Suppressor macrophage treated with lipopolysaccharide for 4 hours (primary cell): ENCODE results near the gene DHX57.

Source experiments
- DNase-seq: peaks from one replicate; pipeline ENCODE4 v3.0.0-alpha.2; 2020

DHX57 gene

DNA sequence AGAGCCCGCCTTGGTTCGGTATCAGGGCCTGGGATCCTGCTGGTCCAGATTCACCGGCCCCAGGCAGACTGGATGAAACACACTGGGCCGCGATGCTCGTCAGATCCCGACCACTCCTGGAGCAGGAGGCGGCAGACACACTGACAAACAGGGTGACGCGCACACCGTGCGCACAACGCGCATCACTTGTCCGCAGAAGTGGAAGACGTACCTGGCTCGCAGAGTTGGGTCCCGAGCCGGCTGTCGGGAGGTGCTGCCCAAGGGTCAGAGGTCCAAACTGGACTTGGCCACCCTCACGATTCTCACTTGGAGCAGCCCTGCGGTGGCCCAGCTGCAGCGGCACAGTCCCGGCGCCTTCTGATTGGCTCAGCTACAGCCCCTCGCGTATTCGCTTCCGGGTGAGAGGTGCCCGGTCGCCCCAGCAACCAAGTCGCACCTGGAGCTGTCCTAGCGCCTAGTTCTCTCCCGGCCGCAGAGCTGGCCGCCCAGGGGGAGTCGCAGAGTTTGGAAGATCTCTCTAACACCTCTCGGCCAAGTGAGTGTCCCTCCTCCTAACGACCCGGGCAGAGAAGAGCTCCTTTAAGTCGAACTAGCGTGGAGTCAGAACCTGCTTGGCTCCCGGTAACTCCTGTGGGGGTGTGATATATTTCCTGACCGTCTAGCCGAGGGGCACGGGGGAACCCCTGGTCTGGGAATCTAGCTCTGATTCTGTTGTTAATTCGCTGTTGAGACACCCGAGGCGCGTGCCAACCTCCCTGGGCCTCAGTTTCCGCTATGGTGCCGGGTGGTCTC, at the start of gene DHX57, which contains the start of gene MORN2:
TSS of gene DHX57 (minus strand) at position 359 of the 792 bp plus-strand sequence. CDS start 7,529 bp downstream, outside the sequence.
TSS of gene MORN2 (plus strand) at position 401 of the 792 bp plus-strand sequence.
- DNase-seq: peak; percentile 82

GRCh38 chr2:38922902-38923301, 47.2 kb upstream of the DHX57 start:
- no peak for DNase-seq

DNA sequence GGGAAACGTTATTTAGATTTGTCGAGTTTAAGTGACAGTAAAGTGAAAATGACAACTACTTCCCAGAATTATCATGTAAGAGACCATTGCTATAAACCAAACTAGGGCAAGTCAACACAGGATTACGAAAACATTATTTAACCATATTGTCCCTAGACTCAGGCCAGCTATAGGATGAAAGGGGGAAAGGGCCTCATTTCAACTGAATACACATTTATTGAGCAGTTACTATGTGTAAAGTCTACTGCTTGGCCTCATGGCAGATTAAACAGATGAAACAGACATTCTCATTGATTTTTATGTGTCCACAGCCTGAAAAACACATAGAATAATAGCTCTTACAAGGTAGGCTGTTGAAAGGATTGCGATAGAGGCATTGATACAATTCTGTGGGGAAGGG, 46.7 kb upstream of the DHX57 start:
- no peak for DNase-seq

DNA sequence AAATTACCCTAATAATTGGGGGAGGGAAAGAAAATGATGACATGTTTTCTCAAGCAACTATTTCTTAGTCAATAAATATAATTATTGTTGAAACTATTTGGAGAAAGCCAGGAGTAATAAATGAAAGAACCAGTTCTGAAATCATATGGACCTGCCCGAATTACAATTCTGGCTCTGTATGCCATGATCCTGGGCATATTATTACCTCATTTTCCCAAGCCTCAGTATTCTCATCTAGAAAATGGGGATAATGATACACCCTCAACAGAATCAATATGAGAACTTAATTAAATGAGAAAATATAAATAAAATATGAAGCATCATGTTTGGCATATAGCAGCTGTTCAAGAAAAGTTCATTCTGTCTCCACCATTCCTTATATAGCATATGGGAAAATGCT, 36.9 kb upstream of the DHX57 start:
- no peak for DNase-seq

GRCh38 chr2:38911191-38911590, 35.5 kb upstream of the DHX57 start:
- no peak for DNase-seq

- DNase-seq: no peak
Observed at GRCh38 chr2:38909872-38910271, 34.1 kb upstream of the DHX57 start.

DNA sequence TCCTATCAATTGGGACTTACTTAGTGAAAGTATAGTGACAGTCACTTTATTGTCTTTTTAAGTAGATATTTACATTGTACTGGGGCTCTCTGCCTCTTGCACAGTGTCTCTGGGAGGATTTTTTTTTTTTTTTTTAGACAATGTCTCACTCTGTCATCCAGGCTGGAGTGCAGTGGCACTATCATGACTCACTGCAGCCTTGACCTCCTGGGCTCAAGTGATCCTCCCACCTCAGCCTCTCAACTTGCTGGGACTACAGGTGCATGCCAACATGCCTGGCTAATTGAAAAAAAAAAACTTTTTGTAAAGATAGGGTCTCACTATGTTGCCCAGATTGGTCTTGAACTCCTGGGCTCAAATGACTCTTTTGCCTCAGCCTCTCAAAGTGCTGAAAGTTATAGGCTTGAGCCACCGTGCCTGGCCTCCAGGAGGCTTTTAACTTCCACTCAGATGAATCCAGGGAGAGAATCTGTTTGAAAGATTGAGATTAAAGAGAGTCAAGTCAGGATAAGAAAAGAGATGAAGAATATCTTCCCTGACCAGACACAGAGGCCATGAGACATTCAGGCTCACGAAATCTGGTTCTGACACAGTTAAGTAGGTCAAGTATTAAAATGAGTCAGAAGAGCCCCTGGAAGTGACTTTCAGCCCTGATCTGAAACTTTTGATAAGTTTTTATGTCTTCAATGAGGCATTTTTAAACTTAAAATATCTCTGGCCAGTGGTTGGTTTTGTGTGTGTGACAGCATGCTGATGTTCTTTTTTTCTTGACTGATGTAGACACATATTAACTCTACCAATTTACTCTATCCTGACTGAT, 32.2 kb upstream of the DHX57 start:
- DNase-seq: no peak

DNA sequence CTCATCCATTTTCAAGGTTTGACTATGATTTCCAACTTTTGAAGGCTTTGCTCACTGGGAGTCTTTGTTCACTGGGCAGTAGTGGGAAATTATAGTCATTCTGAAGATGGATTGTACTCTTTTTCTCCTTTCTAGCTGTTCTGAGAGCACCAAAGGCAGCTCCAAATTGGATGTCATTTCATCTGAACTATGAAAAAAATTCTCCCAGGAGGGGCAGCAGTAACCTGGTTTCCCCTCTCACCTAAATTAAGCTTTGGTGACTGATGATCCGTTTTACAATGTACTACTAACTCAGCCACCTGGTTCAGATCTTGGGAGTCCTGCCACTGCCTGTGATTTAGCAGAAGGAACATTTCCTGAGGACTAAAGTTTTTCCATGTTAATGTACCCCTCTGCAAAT, 31.5 kb upstream of the DHX57 start:
- DNase-seq: no peak

DNA sequence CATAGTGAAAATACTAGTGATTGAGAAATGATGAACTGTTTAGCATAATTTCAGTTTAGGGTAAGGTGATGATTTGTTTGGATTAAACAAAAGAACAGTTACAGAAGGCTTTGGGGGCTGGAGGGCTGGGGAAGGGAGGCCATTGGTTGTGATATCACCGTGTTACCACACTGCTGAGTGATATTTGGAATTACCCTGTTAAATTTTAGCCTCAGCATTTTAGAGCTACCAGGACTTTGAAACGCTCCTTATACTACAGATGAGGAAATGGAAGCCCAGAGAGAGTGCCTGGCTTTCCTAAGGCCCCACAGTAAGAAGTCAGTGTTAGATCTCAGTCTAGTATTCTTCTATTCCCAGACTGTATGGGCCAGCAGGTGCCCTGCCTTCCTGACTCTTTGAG, 29.5 kb upstream of the DHX57 start:
- peak; percentile 13 for DNase-seq

- no peak for DNase-seq
Observed at GRCh38 chr2:38900726-38901125, 25.0 kb upstream of the DHX57 start.

DNA sequence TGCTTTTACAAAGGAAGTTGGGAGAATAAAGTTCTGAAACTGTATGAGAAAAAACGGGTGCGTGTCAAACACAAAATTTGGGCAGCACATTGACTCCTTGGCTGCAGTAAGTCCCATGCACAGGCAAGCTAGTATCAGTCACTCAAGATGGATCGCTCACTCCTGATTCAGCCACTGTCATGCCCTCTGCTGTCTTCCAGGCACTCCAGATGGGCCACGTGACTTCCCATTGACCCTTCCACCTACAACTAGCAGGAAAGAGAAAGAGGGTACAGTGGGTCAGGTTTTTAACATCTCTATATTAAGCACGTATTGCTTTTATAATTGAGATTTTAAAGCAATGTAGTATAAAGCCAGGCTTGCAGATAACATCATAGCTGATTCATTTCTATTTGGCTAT, 22.5 kb upstream of the DHX57 start:
- no peak for DNase-seq

DNA sequence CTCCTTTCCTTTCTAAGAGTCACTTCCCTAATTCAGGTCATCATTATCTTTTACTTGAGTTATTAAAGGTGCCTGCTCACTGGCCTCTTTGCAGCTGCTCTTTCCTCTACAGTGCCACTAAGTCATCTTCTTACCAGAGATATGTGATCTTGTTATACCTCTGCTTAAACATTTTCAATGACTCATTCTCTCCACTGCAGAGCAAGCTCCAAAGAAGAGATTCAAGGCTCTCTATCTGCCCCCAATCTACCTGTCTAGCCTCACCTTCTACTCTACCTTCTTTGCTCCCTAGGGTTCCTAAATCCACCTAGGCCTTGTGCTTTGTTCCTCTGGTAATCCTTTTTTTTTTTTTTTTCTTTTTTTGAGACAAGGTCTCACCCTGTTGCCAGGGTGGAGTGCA, 17.1 kb upstream of the DHX57 start:
- DNase-seq: no peak

DNA sequence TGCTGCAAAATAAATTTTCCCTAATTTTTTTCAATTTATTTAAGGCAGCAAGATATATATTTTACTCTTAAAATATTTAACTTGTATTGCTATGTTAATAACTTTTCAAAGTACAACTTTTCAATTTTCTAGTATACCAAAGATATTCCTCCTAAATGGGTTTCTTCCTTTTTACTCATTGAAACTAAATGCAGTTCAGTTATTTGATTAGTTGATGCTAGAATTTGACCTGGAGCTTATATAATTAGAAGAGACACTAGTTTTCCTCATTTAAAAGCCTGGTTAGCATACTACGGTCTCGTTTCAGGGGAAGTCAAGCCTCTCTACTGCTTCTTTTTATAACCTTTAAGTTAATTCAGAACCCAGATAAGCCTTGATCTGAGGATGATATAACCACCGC, 13.8 kb upstream of the DHX57 start, which contains the start of gene ARHGEF33:
TSS of gene ARHGEF33 (plus strand) at position 301 of the 400 bp plus-strand sequence. CDS start 29,573 bp downstream, outside the sequence.
- no peak for DNase-seq

DNA sequence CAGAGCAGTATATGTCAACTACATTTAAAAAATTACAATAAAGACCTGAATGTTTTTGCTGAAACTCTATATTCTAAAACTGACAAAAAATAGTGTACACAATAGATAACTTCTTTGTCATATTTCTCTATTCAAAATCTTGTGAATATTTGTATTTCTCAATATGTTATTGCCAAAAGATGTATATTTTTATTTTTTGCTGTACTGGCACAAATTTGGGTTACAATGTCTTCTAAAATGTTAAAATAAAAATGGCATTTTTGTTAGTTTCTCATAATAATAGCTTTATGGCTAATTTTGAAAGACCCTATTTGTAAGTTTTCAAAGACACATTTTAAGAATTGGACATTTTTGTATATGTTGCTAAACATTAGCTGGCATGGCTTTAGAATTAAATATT, 13.3 kb upstream of the DHX57 start:
- no peak for DNase-seq

DNA sequence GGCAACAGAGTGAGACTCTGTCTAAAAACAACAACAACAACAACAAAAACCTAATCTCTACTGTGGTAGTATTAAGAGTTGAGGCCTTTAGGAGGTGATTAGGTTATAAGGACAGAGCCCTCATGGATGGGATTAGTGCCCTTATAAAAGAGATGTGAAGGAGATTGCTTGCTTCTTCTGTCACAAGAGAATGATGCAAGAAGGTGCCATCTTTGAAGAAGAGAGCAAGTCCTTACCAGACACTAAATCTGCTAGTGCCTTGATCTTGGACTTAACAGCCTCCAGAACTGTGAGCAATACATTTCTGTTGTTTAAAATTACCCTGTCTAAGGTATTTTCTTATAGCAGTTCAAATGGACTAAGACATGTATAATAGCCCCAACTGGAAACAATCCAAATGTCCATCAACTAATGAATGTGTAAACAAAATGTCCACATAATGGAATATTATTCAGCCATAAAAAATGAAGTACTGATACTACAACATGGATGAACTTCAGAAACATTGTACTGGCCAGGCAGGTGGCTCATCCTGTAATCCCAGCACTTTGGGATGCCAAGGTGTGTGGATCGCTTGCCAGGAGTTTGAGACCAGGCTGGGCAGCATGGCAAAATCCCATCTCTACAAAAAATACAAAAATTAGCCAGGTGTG, 12.3 kb upstream of the DHX57 start:
- no peak for DNase-seq

DNA sequence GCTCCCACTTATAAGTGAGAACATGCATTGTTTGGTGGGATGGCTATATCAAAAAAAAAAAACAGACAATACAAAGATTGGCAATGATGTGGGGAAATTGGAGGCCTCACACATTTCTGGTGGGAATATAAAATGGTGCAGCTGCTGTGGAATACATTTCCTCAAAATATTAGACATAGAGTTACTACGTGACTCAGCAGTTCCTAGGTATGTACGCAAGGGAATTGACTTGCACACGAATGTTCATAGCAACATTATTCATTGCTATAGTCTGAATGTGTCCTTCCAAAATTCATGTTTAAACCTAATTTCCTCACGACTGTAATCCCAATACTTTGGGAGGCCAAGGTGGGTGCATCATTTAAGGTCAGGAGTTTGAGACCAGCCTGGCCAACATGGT, 11.6 kb upstream of the DHX57 start:
- DNase-seq: no peak

- DNase-seq: no peak
Observed at GRCh38 chr2:38886063-38886462, 10.3 kb upstream of the DHX57 start.

GRCh38 chr2:38876407-38876806, 673 bp upstream of the DHX57 start:
- no peak for DNase-seq

GRCh38 chr2:38875227-38875575, 533 bp downstream of the DHX57 start:
- DNase-seq: no peak

- no peak for DNase-seq
Observed at GRCh38 chr2:38873763-38874162, 2.0 kb downstream of the DHX57 start.

GRCh38 chr2:38871432-38871831, 4.3 kb downstream of the DHX57 start:
- no peak for DNase-seq

DNA sequence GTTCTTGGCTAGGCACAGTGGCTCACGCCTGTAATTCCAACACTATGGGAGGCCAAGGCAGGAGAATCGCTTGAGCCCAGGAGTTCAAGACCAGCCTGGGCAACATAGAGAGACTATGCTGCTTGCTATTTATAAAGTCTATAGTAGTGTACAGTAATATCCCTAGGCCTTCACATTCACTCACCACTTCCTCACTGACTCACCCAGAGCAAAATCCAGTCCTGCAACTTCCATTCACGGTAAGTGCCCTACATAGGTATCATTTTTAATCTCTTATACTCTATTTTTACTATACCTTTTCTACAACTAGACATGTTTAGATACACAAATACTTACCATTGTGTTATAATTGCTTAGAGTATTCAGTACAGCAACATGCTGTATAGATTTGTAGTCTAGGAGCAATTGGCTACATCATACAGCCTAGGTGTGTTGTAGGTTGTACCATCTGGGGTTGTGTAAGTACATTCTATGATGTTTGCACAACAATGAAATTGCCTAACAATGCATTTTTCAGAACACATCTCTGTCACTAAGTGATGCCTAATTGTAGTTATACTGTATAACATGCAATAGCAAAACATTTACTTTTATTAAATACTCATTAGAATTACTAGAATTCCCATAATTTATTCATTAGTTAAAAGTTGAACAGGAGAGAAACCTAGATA, 8.8 kb downstream of the DHX57 start:
- DNase-seq: no peak
